Common myeloid progenitor, CD34-positive (primary cell): Measurements from ENCODE around the gene ANKDD1B.
"Not testable (repeated sequence)": the region's sequence is repeated elsewhere in the genome, so short reads cannot be mapped to it uniquely, and the experiment has no call there.

ENCODE experiments used
- CTCF ChIA-PET: fragments of 350-600 bp; sonication (Branson Sonifier 250); formaldehyde crosslinking; loops from one replicate; lab custom pipeline; 2021; ENCODE audit warnings: antibody characterized with exemption; lab: Charles Lee
- POLR2A ChIA-PET: fragments of 350-600 bp; sonication (Branson Sonifier 250); formaldehyde crosslinking; loops from one replicate; lab custom pipeline; 2021; ENCODE audit warnings: antibody characterized with exemption; lab: Charles Lee
- DNase-seq, 3 donors: peaks; one replicate each; pipeline versions ENCODE4 v3.0.0 to v3.0.0-alpha.2; 2013
- H3K27ac ChIP-seq, 2 experiments: 1 replicate in 1 of 2; 2 replicates in 1 of 2; pipeline ENCODE4 v1.7.0; 2013; ENCODE audit warnings: inconsistent platforms in 2 of 2, low read length in 2 of 2, mild to moderate bottlenecking in 2 of 2, low read depth in 1 of 2, moderate library complexity in 1 of 2; ENCODE audit not compliant: severe bottlenecking in 2 of 2, insufficient read depth in 1 of 2, poor library complexity in 1 of 2
- H3K27me3 ChIP-seq, 5 experiments: replicated peaks in 2 of 5; 1 replicate in 3 of 5; 2 replicates in 2 of 5; pipeline versions ENCODE4 v1.6.1 to v1.7.0; 2013; ENCODE audit warnings: low read length in 4 of 5, mild to moderate bottlenecking in 2 of 5, moderate library complexity in 2 of 5, inconsistent platforms in 1 of 5; ENCODE audit not compliant: insufficient read depth in 5 of 5, control insufficient read depth in 4 of 5
- H3K36me3 ChIP-seq, 4 experiments: 1 replicate in 2 of 4; 2 replicates in 2 of 4; pipeline versions ENCODE4 v1.6.1 to v1.7.0; 2013; ENCODE audit warnings: low read length in 3 of 4, control low read depth in 1 of 4, mild to moderate bottlenecking in 1 of 4; ENCODE audit not compliant: control insufficient read depth in 4 of 4, insufficient read depth in 4 of 4
- H3K4me1 ChIP-seq, 4 experiments: 1 replicate in 3 of 4; 2 replicates in 1 of 4; pipeline versions ENCODE4 v1.6.1 to v1.7.1; 2013; ENCODE audit warnings: low read length in 3 of 4, mild to moderate bottlenecking in 3 of 4, control low read depth in 1 of 4, inconsistent platforms in 1 of 4, moderate library complexity in 1 of 4; ENCODE audit not compliant: control insufficient read depth in 4 of 4, insufficient read depth in 4 of 4; ENCODE audit errors: control extremely low read depth in 1 of 4
- H3K4me3 ChIP-seq, 7 experiments: 1 replicate in 4 of 7; 2 replicates in 3 of 7; pipeline versions ENCODE4 v1.5.1 to v1.7.0; 2013; ENCODE audit warnings: mild to moderate bottlenecking in 7 of 7, low read length in 6 of 7, moderate library complexity in 6 of 7, inconsistent platforms in 2 of 7, low read depth in 2 of 7, control low read depth in 1 of 7; ENCODE audit not compliant: insufficient read depth in 4 of 7, control insufficient read depth in 1 of 7; ENCODE audit errors: extremely low read depth in 1 of 7
- H3K9me3 ChIP-seq, 5 experiments: 1 replicate in 4 of 5; 2 replicates in 1 of 5; pipeline versions ENCODE4 v1.6.1 to v1.7.1; 2013; ENCODE audit warnings: low read length in 4 of 5, mild to moderate bottlenecking in 2 of 5, inconsistent platforms in 1 of 5, low read depth in 1 of 5, moderate library complexity in 1 of 5; ENCODE audit not compliant: control insufficient read depth in 4 of 5, insufficient read depth in 2 of 5; ENCODE audit errors: control extremely low read depth in 1 of 5
- WGBS: methylation state at CpG from one replicate; pipeline ENCODE4 v1.1.5; 2013; ENCODE audit not compliant: insufficient coverage; 5-methylcytosine and 5-hydroxymethylcytosine counted together

The ANKDD1B gene

GRCh38 chr5:75690669-75691068 lies 79.4 kb downstream of the ANKDD1B start:
- POLR2A ChIA-PET, result no interaction called here
- Histone ChIP-seq H3K9me3 (no peaks in the 10 kb centered on the region), H3K27ac (no peak overlapping the region), H3K27me3 (no peaks in the 10 kb centered on the region), H3K36me3 (peaks cover 13 to 51% (median 24%) of the 10 kb centered on the region in 4 experiments), H3K4me1 (peaks cover 0 to 6% (median 5%) of the 10 kb centered on the region in 4 experiments), H3K4me3 (no peak overlapping the region)
- WGBS, result no CpG with 5 or more reads among the region's 1 CpG
- CTCF ChIA-PET, result interaction anchor here (0.6 to 1.6 kb wide), 2 partner anchors 8 to 10 kb away, joined by 3 to 5 read pairs; no protein-coding TSS in a partner anchor
- DNase-seq, result peak in 2 of 3 donors; percentile 69 to 70

- Histone ChIP-seq H3K4me1 (peaks cover 0 to 6% (median 5%) of the 10 kb centered on the region in 4 experiments), H3K4me3 (no peak overlapping the region), H3K27me3 (no peaks in the 10 kb centered on the region), H3K36me3 (peaks cover 7 to 25% (median 14%) of the 10 kb centered on the region in 4 experiments), H3K9me3 (no peaks in the 10 kb centered on the region), H3K27ac (no peak overlapping the region)
- no CpG with 5 or more reads among the region's 1 CpG for WGBS
- ChIA-PET CTCF (no interaction called here), POLR2A (no interaction called here)
- no peak for DNase-seq
Measured at GRCh38 chr5:75694781-75695180, 83.5 kb downstream of the ANKDD1B start.

- H3K27ac ChIP-seq, H3K4me1 ChIP-seq, H3K9me3 ChIP-seq, H3K27me3 ChIP-seq, CTCF ChIA-PET, POLR2A ChIA-PET, DNase-seq, H3K4me3 ChIP-seq: not testable (repeated sequence)
- H3K36me3 ChIP-seq, result peaks cover 7 to 19% (median 12%) of the 10 kb centered on the region in 4 experiments
- WGBS, result 95% methylated on average over 12 of the region's 22 CpGs
Measured at GRCh38 chr5:75695472-75696351, 84.5 kb downstream of the ANKDD1B start.

- ChIA-PET POLR2A (no interaction called here), CTCF (no interaction called here)
- Histone ChIP-seq H3K4me3 (no peak overlapping the region), H3K27me3 (no peaks in the 10 kb centered on the region), H3K27ac (no peak overlapping the region), H3K36me3 (peaks cover 4 to 37% (median 14%) of the 10 kb centered on the region in 4 experiments), H3K9me3 (no peaks in the 10 kb centered on the region), H3K4me1 (peaks cover 0 to 2% (median 0%) of the 10 kb centered on the region in 4 experiments)
- WGBS, result 100% methylated on average over 3 of the region's 4 CpGs
- no peak for DNase-seq
Measured at GRCh38 chr5:75701856-75702255, 90.6 kb downstream of the ANKDD1B start.

- CTCF ChIA-PET, result no interaction called here
- WGBS, result 100% methylated on average over 1 of the region's 1 CpG
- POLR2A ChIA-PET, result no interaction called here
Measured at GRCh38 chr5:75706016-75706415, 94.8 kb downstream of the ANKDD1B start.

GRCh38 chr5:75706775-75707174 lies 95.5 kb downstream of the ANKDD1B start:
- no peak for DNase-seq
- Histone ChIP-seq H3K36me3 (peaks cover 10 to 41% (median 24%) of the 10 kb centered on the region in 4 experiments), H3K4me3 (no peak overlapping the region), H3K9me3 (peaks cover 0 to 1% (median 0%) of the 10 kb centered on the region in 5 experiments), H3K27me3 (no peaks in the 10 kb centered on the region), H3K27ac (no peak overlapping the region), H3K4me1 (peaks cover 0 to 19% (median 16%) of the 10 kb centered on the region in 4 experiments)
- POLR2A ChIA-PET, result no interaction called here
- CTCF ChIA-PET, result no interaction called here
- WGBS, result 83% methylated on average over 3 of the region's 3 CpGs

More at GRCh38 chr5:75706016-75706415, 94.8 kb downstream of the ANKDD1B start:
- Histone ChIP-seq H3K4me3 (no peak overlapping the region), H3K9me3 (peaks cover 0 to 1% (median 0%) of the 10 kb centered on the region in 5 experiments), H3K27ac (no peak overlapping the region), H3K36me3 (peaks cover 10 to 42% (median 24%) of the 10 kb centered on the region in 4 experiments), H3K4me1 (peaks cover 0 to 16% (median 14%) of the 10 kb centered on the region in 4 experiments), H3K27me3 (no peaks in the 10 kb centered on the region)
- peak in 1 of 3 donors; percentile 6 for DNase-seq
